PC-9 (cell line): ENCODE measurements around the gene UCN3.

ENCODE experiments used
- CTCF ChIP-seq: fragments of 200-600 bp; sonication (generic); conservative IDR thresholded peaks from 2 replicates; pipeline ENCODE4 v1.6.1; 2017; ENCODE audit warnings: mixed run types, antibody characterized with exemption, mild to moderate bottlenecking, moderate library complexity
- EZH2 ChIP-seq: fragments of 200-600 bp; sonication (generic); IDR thresholded peaks from 2 replicates; pipeline ENCODE4 v1.8.0; 2017; ENCODE audit warnings: antibody characterized with exemption, low read depth

GRCh38 chr10:5319863-5320262, 44.9 kb upstream of the UCN3 start:
- no peak for TF ChIP-seq CTCF
- TF ChIP-seq EZH2: no peak
